NCI-H82 treated with DMSO at 0.1 percent for 48 hours (cell line): ENCODE data around the gene KLHL29.

ENCODE experiments used
- DNase-seq: peaks from one replicate; lab custom pipeline; 2025; ENCODE audit not compliant: unreplicated experiment; lab: John Stamatoyannopoulos, UW

The KLHL29 gene

DNA sequence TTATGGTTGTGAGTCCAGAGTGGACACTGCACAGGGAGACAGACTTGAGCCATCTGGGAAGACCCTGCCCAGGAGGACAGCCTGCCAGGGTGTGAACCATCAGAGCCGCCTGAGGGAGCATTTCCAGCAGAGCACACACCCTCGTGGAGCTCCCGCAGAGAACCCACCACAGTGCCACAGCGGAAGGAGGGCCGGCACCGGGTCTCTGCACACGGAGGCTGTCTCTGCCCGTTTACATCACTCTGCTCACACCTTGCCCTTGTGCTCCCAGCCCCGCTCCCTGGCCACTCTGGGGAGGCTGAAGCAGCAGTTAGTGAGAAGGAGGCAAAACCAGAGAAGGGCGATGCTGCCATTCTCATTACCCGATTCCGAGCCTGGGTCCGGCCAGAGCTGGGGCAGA lies 161.9 kb downstream of the KLHL29 start:
- no peak for DNase-seq

DNA sequence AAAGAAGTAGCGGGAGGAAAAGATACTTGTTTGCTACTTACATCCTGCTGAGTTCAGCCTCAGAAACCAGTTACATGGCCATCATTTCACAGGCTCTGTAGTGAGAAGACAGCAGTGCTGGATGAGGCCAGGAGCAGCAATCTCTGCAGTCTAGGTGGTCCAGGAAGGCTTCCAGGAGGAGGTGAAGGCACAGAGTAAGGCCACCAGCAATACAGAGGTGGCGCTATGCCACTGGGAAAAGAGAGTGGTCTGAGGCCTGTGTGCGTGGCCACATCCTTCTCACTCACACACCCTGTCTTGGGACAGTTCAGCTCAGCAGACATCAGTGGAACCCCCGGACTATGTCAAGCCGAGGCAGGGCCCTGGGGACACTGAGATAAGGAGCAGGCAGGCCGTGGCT lies 162.7 kb downstream of the KLHL29 start:
- no peak for DNase-seq

DNA sequence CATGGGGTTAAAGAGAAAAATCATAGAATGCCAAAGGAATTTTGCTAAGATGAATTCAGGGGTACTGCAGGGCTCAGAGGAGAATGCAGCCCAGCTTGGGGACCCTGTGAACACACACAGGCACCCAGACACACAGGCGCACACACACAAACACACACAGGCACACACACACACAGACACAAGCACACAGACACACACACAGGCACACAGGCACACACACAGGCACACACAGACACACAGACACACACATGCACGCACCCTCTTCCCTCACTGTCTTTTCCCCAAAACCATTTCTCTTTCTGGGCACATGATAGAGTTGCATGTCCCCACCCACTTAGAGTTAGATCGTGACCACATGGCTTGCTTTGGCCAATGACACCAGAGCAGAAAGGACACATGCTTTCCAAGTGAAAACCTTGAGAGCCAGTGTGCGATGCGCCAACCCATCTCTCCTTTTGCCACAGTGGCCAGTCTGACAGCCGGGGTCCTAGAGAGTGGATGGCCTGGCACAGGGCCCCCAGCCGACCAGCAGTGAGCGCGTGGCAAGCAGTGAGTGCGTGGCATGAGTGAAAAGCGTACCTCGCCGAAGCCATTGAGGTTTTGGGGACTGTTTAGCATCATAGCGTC lies 163.3 kb downstream of the KLHL29 start:
- no peak for DNase-seq

DNA sequence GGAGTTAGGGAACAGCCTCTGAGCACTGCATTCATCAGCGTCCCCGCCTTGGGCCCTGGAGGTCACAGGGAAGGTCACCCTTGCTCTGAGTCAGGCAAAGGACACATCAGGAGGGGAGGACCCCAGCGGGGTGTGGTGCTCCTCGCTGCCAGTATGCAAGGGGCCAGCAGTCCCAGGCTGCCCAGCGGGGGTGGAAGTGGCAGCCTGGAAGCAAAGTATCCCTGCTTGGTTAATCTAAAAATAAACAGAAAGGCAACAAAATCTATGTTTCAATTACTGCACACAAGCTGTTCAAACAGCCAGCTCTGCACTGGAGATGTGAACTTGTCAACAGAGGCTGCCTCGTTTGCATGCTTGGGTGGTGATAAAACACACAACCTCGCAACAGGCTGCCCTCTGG lies 164.1 kb downstream of the KLHL29 start:
- DNase-seq, result no peak

DNA sequence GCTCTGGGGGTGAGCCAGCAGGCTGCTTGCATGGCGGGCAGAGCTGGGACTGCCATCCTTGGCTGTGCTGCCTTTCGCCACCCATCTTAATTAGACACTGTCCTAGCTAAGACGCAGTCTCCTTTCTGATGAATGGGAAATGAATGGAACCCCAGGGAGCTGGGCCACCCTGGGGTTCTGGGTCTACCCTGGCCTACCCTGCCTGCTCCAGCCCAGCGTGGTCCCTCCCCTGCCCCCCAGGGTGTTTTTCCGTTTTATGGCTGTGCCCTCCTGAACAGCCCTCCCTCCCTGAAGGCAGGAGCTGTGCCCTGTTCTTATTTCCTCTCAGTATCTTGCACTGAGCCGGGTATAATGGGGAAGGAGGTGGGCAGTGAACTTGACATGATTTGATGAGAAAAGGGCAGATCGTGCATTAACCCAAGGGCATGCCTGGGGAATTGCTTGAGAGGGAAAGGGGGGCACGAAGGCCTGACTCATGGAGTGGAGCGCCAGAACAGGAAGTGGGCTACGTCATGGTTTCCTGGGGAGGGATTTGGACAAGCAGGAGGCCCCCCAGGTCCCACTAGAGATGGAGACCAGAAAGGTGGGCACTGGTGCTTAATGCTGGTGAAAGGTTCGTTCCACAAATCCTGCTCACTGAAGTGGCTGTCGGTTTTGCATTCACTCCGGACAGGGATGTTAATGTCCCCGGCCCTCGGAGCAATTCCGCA lies 165.0 kb downstream of the KLHL29 start:
- no peak for DNase-seq

DNA sequence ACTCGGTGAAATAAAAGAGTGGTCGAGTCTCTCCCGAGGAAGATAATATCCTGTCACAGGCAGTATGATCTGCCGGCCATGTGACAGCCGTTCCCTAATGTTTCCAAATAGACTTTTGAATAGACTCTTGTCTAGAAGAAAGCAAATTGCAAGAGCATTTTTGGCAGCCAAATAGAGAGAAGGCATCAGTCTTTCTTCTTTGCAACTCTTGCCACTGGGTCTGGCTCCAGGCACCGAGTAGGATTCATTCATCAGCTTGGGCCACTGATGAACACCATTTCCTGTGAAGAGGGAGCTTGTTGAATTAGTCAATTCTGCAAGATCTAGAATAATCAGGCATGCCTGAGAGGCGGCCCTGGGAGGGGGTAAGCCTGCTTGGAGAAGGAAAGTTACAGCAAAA lies 165.6 kb downstream of the KLHL29 start:
- no peak for DNase-seq

DNA sequence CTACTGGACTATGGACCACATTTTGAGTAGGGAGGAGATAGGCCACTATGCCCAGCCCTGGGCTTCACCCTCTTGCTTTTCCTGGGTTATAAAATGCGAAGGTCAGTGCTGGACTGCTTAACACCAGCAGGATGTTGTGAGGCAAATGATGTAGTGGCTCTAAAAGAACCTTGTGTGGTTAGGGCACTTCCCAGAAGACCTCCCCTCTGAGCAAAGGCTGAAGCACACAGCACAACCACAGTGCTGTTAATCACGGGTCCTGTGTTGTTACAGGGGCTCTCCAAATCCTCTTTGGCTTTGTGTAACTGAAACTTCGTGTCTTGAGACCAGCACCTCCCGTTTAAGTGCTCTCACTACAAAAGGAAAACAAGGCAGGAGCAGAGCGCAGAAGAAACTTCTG lies 166.9 kb downstream of the KLHL29 start:
- no peak for DNase-seq

DNA sequence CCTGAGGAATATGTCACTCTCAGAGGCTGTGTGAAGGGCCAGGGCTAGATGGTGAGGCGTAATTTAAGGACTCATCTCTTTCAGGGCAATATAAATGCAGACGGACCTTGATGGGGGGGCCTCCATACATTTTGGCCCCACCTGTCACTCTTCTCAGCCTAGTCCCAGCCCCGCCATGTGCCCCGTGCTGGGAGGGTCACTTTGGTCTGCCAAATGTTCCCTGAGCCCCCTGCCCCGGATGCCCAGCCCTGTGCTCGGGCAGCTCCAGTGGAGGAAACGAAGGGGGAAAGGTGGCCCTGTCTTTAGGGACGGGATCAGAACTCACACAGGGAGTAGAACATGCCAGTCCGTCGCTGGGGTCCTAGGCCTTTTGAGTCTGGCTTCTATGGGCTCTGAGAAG lies 168.6 kb downstream of the KLHL29 start:
- no peak for DNase-seq

DNA sequence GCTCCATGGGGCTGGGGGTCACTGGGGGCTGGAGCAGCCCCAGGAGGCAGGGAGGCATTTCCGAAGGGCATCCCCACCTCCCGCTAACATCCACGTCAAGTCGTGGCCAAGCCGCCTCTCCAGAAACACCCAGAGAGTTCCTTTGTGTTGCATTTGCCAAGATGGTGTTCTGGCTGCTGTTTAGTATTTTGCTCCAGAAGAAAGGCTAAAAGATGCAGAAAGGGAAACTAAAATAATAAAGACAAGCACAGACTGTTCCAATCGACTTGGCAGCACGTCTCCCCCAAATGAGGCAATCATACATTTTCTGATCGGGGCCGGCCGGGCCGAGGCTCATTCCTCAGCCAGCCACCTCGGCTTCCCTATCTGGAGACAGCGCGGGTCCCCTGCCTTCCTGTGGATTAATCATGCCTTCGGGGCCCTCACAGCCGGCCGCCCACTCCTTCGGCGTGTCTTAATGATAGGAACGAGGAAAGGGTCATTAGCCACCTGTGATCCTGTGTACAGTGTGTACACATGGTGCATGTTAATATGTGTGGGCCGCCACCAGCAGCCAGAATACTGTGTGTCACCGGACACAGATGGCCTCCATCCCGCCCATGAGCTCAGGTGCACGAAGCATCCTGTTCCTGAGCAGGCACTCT lies 169.2 kb downstream of the KLHL29 start:
- DNase-seq, result no peak

DNA sequence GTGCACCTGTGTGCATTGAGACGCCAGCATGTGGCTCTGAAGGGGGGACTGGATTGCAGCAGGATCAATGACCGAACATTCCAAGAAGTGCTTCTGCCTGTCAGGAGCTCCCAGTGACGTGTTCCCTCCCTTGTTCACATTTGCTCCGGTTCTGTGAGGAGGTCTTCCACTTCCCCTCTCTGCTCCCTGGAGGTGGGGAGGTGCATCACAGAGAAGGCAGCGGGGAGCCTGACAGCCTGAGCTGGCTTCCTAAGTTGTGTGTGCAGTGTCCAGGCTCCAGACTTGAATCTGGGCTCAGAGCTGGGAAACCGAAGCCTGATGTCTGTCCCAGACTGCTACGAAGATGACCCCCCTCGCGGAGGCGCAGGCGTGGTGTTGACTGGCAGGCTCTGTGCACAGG lies 171.0 kb downstream of the KLHL29 start:
- no peak for DNase-seq

DNA sequence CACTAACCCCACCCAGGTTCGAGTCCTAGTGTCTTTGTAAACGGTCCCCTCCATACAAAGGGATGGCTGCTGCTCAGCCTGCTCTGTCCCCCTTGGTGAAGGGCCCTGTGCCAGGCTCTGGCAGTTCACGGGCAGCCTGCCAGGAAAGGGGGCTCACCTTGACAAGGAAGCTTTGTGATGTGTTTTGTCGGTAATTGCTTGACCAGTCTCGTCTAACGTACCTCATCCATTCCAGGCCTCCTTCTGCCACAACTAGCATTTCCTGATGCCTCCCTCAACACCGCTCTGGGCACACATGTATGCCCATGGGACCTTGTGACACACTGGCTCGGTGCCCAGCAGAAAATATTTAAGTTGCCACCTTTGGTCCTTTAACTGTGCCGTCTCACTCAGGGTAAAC lies 171.9 kb downstream of the KLHL29 start:
- no peak for DNase-seq

DNA sequence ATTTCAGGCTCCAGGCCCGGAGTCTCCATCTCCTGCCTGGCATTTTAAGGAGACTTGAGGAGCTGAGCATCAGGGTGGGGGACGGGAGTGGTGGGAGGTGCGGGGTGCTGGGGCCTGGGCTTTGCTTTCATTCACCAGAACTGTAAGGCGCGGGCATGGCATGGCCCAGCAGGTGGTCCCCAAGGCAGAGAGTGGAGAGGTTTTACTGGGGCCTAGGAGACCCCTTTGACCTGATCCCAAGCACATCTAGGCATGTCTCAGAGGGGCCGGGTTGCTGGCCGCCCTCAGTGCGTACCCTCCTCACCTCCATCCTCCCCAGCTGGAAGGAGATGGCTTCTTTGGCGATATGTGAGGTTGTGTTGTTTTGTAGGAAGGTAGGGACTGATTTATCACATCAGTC lies 172.5 kb downstream of the KLHL29 start:
- DNase-seq, result no peak

DNA sequence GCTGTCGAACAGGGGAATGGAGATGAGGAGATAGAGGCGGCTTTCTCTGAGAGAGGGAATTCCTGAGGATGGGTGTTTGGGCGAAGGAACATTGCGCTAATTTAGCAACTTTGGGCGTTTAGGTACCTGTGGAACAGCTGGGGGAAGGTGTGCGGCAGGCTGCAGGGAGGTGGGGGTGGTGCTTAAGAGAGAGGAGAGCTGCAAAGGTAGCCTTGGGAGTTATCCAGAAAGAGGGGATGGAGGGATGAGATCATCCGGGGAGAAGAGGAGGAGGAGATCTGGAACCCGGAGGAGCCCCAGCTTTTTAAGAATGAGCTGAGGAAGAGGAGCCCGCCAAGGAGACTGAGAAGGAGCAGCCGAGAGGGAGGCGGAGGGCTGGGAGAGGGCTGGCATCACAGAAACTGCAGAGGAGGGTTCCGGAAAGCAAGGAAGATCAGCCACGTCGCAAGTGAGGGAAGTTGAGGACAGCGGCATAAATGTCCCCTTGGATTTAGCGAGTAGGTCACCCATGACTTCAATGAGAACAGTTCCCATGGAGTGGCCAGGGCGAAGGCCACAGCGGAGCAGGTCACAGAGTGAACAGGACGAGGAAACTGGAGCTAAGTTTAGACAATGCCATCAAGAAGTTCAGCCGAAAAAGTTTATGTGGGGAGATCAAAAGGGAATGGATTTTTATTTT lies 174.7 kb downstream of the KLHL29 start:
- no peak for DNase-seq

DNA sequence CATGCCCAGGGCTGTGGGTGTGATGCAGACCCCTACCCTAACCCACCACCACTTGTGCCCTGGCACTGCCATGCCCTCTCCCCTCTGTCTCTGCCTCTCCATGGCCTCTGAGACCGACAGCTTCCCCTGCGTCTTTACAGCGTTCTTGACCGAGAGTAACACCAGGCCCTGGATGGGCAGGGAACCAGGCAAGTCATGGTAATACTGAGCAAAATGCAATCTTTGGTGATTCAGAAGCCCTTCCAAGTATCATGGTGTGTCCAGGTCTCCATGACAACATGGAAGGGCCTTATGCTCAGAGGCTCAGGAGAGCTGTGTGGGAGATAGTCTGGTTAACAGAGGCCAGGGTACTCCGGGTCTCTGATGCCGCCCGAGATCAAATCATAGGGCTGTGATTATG lies 176.1 kb downstream of the KLHL29 start:
- DNase-seq, result no peak

DNA sequence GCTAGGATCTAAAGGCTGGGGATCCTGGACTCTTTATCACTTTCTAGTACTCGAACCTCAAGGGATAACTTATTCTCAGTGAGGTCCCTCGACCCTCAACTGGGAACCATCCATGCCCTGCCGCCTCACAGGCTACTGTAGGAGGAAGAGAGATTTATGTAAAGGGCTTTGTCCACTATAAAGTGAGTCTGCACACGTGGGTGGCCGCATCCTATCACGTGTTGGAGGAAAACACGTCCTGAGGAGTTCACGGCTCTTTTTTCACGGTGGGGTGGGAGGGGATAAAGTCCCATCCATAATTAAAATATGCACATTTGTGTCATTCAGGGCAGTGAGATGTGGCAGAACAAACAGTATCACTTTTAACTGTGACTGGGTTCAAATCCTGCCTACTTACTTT lies 176.6 kb downstream of the KLHL29 start:
- no peak for DNase-seq

DNA sequence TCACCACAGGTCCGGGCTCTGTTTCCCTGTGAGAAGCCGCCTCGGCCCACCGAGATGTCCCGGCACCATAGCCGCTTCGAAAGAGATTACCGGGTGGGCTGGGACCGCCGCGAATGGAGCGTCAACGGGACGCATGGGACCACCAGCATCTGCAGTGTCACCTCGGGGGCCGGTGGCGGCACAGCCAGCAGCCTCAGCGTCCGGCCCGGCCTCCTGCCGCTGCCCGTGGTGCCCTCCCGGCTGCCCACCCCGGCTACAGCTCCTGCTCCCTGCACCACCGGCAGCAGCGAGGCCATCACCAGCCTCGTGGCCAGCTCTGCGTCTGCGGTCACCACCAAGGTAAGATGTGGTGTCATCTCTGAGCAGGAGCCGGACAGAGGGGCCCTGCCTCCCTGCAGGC lies 177.2 kb downstream of the KLHL29 start:
- no peak for DNase-seq

DNA sequence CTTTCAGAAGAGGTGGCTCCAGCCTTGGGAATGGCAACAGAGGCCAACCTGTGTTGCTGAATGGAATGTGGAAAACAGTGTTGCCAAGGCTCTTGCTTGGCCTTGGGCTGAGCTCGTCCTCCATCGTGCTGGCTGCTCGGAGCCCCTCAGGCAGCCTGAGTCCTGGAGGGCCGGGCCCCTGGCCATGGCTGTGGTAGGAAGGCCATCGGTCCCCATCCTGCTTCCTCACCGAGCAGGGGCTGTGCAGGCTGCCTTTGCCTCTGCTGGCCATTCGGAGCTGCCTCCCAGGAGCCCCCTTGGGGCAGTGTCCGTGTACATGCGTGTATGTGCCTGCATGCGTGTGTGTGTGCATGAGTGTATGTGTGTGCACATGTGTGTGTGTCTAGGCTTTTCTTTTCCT lies 178.2 kb downstream of the KLHL29 start:
- DNase-seq, result no peak

DNA sequence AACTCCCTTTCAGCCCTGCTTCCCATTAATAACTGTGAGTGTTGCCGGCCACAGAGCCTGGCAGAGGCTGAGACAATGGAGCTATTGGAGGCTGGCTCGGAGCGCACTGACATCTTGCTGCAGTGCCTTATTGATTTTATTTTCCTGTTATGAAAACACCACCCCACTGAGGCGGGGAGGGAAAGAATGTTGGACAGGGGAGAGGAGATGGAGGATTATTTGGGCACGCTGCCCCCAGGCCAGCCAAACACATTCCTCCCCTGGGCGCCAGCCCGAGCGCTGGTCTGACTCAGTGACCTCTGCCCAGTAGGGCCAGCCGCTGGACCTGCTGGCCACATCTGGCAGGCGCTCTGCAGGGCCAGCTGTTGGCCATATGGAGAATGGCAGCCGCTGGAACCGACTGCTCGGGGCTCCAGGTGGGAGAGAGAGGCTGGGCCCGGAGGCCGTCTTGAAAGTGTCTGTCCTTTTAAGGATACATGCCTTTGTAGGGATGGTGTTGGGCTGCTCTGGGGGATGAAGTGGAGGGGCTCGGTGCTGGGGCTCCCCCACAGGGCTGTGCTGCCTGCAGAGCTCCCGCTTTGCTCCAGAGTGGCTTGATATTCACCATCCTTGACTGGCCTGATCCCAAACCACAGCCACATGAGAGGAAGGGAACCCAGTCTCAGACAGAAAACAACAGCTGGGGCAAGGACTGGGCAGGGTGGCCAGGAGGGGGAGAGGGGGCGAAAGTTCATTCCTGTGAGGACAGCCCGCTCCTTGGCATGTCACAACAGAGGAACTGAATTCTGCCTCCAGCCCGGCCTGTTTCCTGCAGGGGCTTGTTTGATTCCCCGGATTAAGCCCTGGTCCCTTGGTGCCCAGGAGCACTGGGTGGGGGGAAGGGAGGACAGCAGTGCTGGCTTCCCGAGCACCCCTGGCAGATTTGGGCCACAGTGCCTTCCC lies 179.0 kb downstream of the KLHL29 start:
- no peak for DNase-seq

DNA sequence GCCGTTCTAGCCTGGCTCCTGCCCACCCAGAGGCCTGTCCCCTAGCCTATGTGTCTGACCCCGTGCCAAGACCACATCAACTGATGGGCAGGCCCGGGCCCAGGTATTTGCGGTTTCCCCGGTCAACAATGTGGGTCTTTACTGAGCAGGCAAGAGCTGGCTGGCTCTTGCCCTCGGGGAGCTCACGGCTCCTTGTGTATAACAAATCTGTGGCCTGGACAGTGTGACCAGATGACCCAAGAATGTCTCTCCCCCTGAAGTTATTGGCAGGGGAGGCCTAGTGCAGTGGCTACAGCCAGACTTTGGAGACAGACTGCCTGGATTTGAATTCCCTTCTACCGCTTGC lies 179.6 kb downstream of the KLHL29 start:
- DNase-seq, result no peak

DNA sequence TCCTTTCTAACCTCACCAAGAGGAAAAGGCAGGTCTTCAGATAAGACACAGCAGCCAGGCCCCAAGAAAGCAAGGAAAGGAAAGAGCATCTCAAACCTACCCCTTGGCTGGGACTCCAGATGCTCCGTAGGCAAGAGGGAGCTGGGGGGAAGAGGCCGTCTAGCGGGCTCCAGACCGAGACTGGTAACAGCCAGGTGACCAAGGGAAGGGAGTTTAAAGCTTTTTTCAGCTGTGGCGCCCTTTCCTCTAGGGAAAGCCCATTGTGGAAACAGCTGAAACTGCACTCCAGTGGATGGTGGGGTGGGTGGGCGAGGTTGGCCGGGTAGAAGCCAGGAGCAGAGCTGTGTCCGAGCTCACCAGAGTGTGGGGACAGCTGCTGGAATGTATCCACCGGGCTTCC lies 180.4 kb downstream of the KLHL29 start:
- no peak for DNase-seq

DNA sequence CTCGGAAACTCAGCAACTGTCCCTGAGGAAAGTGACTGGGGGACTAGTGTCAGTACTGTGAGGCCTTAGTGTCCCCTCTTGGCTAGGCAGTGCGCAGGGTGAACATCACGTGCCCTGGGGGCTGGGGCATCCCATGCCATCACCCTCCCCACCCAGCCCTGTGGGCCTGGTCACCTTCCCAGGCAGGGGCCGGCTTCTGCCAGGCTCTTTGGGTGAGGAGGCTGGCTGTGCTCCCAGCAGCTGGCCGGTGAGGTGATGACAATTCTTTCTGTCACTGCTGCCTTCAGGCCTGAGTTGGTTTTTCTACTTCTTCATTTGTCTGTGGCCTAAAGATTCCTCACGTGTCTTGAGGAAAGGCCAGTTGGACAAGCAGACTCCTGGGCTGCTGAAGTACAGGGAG lies 180.8 kb downstream of the KLHL29 start:
- no peak for DNase-seq
